K562 (cell line): ENCODE measurements around the gene HERPUD2. TPM values are rescaled to one million over a fixed set of nuclear protein-coding genes. Genes with fewer than 3 reads are reported as not detected.

Experiments used
- ATAC-seq: fragments of 200-7000 bp; cut with Tn5 transposase; 3 replicates; pipeline ENCODE4 v1.9.1; 2020; ENCODE audit warnings: moderate library complexity
- BruUV-seq: library from RNA; stranded (reverse); fragments of 400-500 nt; replicated peaks from 2 replicates; lab custom pipeline; 2021; lab: Mats Ljungman, UMichigan
- CTCF ChIA-PET: fragments of 300-600 bp; formaldehyde crosslinking; extraction: SDS; loops from one replicate; lab custom pipeline; 2021; ENCODE audit warnings: low intra/inter-chr PET ratio; lab: Yijun Ruan, JAX
- POLR2A ChIA-PET: fragments of 300-600, 350-650 bp; sonication (Branson Sonifier 250); formaldehyde crosslinking; extraction: SDS; loops from one replicate; lab custom pipeline; 2021; ENCODE audit warnings: antibody characterized with exemption, inconsistent platforms; lab: Yijun Ruan, JAX
- DNase-seq, 4 experiments: peaks; one replicate each; pipeline versions ENCODE4 v3.0.0 to v3.0.0-alpha.2; 2011 to 2018; ENCODE audit warnings: low spot score in 3 of 4, mixed read lengths in 3 of 4; ENCODE audit errors: extremely low read depth in 1 of 4
- FAIRE-seq: peaks from 2 replicates; lab custom pipeline; 2011; peaks lifted over from hg19 to GRCh38; lab: Jason Lieb, UNC
- H2AFZ ChIP-seq: 2 replicates; pipeline ENCODE4 v1.6.0; 2011; ENCODE audit warnings: low read depth, low read length, control low read depth, inconsistent platforms
- H3K27ac ChIP-seq: fragments of 200-600 bp; 3 replicates; pipeline ENCODE4 v1.8.0; 2011; ENCODE audit warnings: low read depth, mild to moderate bottlenecking, control low read depth, inconsistent platforms, low read length, moderate library complexity, mixed read lengths; ENCODE audit errors: extremely low read depth
- H3K27me3 ChIP-seq, 2 experiments: fragments of 300-600 bp in 1 of 2; 2 replicates in 1 of 2; 3 replicates in 1 of 2; pipeline versions ENCODE4 v1.6.0 to v1.8.0; 2011; ENCODE audit warnings: inconsistent platforms in 2 of 2, low read length in 2 of 2, mild to moderate bottlenecking in 1 of 2, mixed read lengths in 1 of 2, moderate library complexity in 1 of 2; ENCODE audit not compliant: control insufficient read depth in 2 of 2, insufficient read depth in 2 of 2
- H3K36me3 ChIP-seq: fragments of 300-600 bp; 3 replicates; pipeline ENCODE4 v1.8.0; 2011; ENCODE audit warnings: mild to moderate bottlenecking, low read length, inconsistent platforms; ENCODE audit not compliant: control insufficient read depth, insufficient read depth
- H3K4me1 ChIP-seq, 2 experiments: fragments of 200-600 bp in 1 of 2; replicated peaks in 1 of 2; 2 replicates in 1 of 2; 3 replicates in 1 of 2; pipeline versions ENCODE4 v1.5.1 to v1.8.0; 2011; ENCODE audit warnings: inconsistent platforms in 2 of 2, low read length in 2 of 2, mild to moderate bottlenecking in 1 of 2, mixed read lengths in 1 of 2, moderate library complexity in 1 of 2; ENCODE audit not compliant: control insufficient read depth in 2 of 2, insufficient read depth in 2 of 2
- H3K4me2 ChIP-seq: 2 replicates; pipeline ENCODE4 v1.6.1; 2011; ENCODE audit warnings: low read length, control low read depth, inconsistent platforms, mixed read lengths; ENCODE audit not compliant: insufficient read depth
- H3K4me3 ChIP-seq: fragments of 200-600 bp; sonication (generic), shearing (Covaris generic); 2 replicates; pipeline ENCODE4 v1.5.1; 2016; ENCODE audit warnings: control low read depth, inconsistent platforms
- H3K79me2 ChIP-seq: fragments of 200-600 bp; 3 replicates; pipeline ENCODE4 v1.8.0; 2011; ENCODE audit warnings: low read length, inconsistent platforms; ENCODE audit not compliant: control insufficient read depth, insufficient read depth
- H3K9ac ChIP-seq, 2 experiments: 2 replicates each; pipeline versions ENCODE4 v1.6.0 to v1.6.1; 2011; ENCODE audit warnings: low read depth in 2 of 2, low read length in 2 of 2, control low read depth in 1 of 2, inconsistent platforms in 1 of 2, mild to moderate bottlenecking in 1 of 2, mixed read lengths in 1 of 2; ENCODE audit not compliant: insufficient read depth in 1 of 2
- H3K9me1 ChIP-seq: one replicate; pipeline ENCODE4 v1.6.0; 2011; ENCODE audit warnings: inconsistent platforms, mild to moderate bottlenecking, low read length, moderate library complexity; ENCODE audit not compliant: control insufficient read depth, insufficient read depth
- H3K9me3 ChIP-seq: replicated peaks from 2 replicates; pipeline ENCODE4 v1.5.1; 2011; ENCODE audit warnings: low read depth, low read length, inconsistent platforms; ENCODE audit not compliant: control insufficient read depth, insufficient read depth
- H4K20me1 ChIP-seq: replicated peaks from 2 replicates; pipeline ENCODE4 v1.6.1; 2011; ENCODE audit warnings: low read length, inconsistent platforms, mixed read lengths; ENCODE audit not compliant: control insufficient read depth, insufficient read depth
- CBFA2T3 ChIP-seq: fragments of 450-650 bp; IDR thresholded peaks from 2 replicates; pipeline ENCODE4 v1.6.1; 2017
- CREB5 ChIP-seq: fragments of 250-450 bp; sonication (Bioruptor Pico); IDR thresholded peaks from 2 replicates; pipeline ENCODE4 v1.5.0; 2020; ENCODE audit warnings: mild to moderate bottlenecking
- MTA3 ChIP-seq: fragments of 450-650 bp; formaldehyde crosslinking; IDR thresholded peaks from 2 replicates; pipeline ENCODE4 v1.6.1; 2017; ENCODE audit warnings: mild to moderate bottlenecking, borderline replicate concordance
- ZNF143 ChIP-seq: sonication (generic); formaldehyde crosslinking; IDR thresholded peaks from 2 replicates; pipeline ENCODE4 v1.9.0; 2022; ENCODE audit warnings: mild to moderate bottlenecking, missing genetic modification reagents
- ZNF347 ChIP-seq: fragments of 450-650 bp; formaldehyde crosslinking; IDR thresholded peaks from 2 replicates; pipeline ENCODE4 v1.4.0; 2020; ENCODE audit warnings: low read depth, mild to moderate bottlenecking, moderate library complexity
- ZNF57 ChIP-seq: fragments of 450-650 bp; formaldehyde crosslinking; IDR thresholded peaks from 2 replicates; pipeline ENCODE4 v1.4.0; 2020; ENCODE audit warnings: mild to moderate bottlenecking, moderate library complexity
- ZNF785 ChIP-seq: fragments of 250-450 bp; sonication (Bioruptor Pico); IDR thresholded peaks from 2 replicates; pipeline ENCODE4 v1.4.0; 2020; ENCODE audit warnings: mild to moderate bottlenecking
- WGBS: fragments of 100-300 bp; shearing (Covaris generic); methylation state at CpG from one replicate; pipeline ENCODE4 v1.1.6; 2016; ENCODE audit warnings: low coverage, mixed read lengths; ENCODE audit not compliant: insufficient coverage; ENCODE audit errors: missing lambda C conversion rate; 5-methylcytosine and 5-hydroxymethylcytosine counted together
- in situ Hi-C: fragments of 300-500 bp; cut with MboI; formaldehyde crosslinking; loops from 4 replicates; pipeline ENCODE4 v1.15.0; 2018; ENCODE audit warnings: inconsistent platforms, mixed read lengths
- intact Hi-C: fragments of 100-400 bp; cut with micrococcal nuclease; formaldehyde crosslinking; loops from 2 replicates; pipeline ENCODE4 v1.14.2; 2022
- polyA plus RNA-seq, 8 experiments: library from polyadenylated mRNA; depleted of rRNA in 4 of 8; stranded (reverse) in 5 of 8; unstranded in 3 of 8; fragments of >200 nt; fragmentation: Nextera tagmentation in 2 of 8; fragmentation: Illumina TruSeq in 1 of 8; extraction: Ambion mirVana in 2 of 8; extraction: Trizol in 1 of 8; gene quantifications; 2 replicates each; pipeline versions ENCODE4 v1.2.1 to v1.2.3, GENCODE V29; 2011 to 2014; ENCODE audit warnings: inconsistent platforms in 1 of 8, missing spikeins in 1 of 8
- total RNA-seq, 7 experiments: library from RNA; depleted of rRNA in 6 of 7; stranded (reverse); fragments of >200 nt in 6 of 7; fragmentation: Illumina TruSeq in 2 of 7; extraction: Trizol in 2 of 7; gene quantifications; 2 replicates each; pipeline versions ENCODE4 v1.2.1 to v1.2.3, GENCODE V29; 2011 to 2021; ENCODE audit warnings: low replicate concordance in 1 of 7

Gene HERPUD2
- total and polyA plus RNA-seq, 9 of the 15 experiments (the other 6 are each of a cell fraction or from before 2014, with no cell fraction given): 4.1 to 28.5 (median 12.3) TPM

- no peak for ATAC-seq
- FAIRE-seq: no peak
- in situ Hi-C loops: no loop called here
- Histone ChIP-seq H3K4me3 (no peak overlapping the region), H3K9me1 (no peaks in the 10 kb centered on the region), H3K36me3 (peaks cover 5% of the 10 kb centered on the region; the same call in 1 of the 3 replicates), H2AFZ (no peak overlapping the region), H3K4me1 (peaks cover 0 to 12% of the 10 kb centered on the region in 2 experiments; a peak in 3 of 5 replicates), H3K9ac (no peak overlapping the region), H3K4me2 (no peak overlapping the region), H4K20me1 (no peaks in the 10 kb centered on the region), H3K27ac (no peak overlapping the region), H3K27me3 (peaks cover 2 to 6% of the 10 kb centered on the region in 2 experiments; a peak in 1 of 5 replicates), H3K79me2 (peaks cover 12% of the 10 kb centered on the region), H3K9me3 (no peaks in the 10 kb centered on the region)
- POLR2A ChIA-PET: interaction anchor here (1.0 to 1.3 kb wide), 3 partner anchors 10 to 101 kb away, joined by 3 read pairs; partner anchors contain the start of gene SEPTIN7
- intact Hi-C loops: no loop called here
- BruUV-seq: no TSS peak
- WGBS: 40% methylated on average over 2 of the region's 2 CpGs
- TF ChIP-seq ZNF143 (CRISPR knock-in tag): no peak
- TF ChIP-seq MTA3: no peak
- no peak for TF ChIP-seq CREB5 (CRISPR knock-in tag)
- TF ChIP-seq ZNF785 (CRISPR knock-in tag): no peak
- no peak for TF ChIP-seq ZNF347 (CRISPR knock-in tag)
- no peak for TF ChIP-seq ZNF57 (CRISPR knock-in tag)
- no peak for TF ChIP-seq CBFA2T3
- CTCF ChIA-PET: no interaction called here
- no peak for DNase-seq
Measured at GRCh38 chr7:35699796-35700305, 4.9 kb upstream of the HERPUD2 start.
